GM18526 (cell line): ENCODE measurements around the gene UBAC2.

Experiments used
- POLR2A ChIP-seq: IDR thresholded peaks from 3 replicates; pipeline ENCODE4 v1.6.1; 2011; ENCODE audit not compliant: insufficient read length; ENCODE audit errors: extremely low read depth

The UBAC2 gene

DNA sequence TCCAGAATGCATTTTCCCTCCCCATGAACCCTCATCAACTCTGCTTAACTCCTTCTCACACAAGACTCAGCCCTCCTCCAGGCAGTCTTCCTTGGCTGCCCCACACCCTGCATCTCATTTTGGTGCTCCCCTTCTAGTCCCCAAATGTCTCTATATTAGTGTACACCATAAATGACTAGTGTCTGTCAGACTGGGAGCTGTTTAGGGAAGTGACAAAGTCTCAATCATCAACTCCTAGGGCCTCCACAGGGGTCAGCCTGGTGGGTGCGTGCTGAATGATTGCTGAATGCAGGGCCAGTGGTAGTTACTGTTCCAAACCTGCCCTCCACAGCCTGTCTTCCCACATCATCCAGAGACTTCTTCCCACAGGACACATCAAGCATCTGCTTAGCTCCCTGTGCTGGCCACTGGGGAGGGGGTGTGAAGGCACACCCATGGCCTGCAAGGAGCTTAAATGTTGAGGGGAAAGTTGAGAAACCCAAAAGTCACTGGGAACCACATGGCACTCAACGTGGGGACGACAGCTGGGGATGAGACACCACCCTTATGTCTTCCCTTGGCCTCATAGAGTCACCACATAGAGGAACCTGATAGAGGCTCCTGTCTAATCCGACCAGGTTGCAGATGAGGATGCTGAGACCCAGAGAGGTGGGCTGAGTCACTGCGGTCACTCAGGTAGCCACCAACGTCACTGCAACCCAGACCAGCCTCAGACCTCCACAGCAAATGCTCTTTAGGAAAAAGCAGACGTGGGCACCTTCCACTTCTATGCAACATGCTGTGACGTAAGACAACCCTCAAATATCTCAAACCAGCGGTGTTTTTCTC, 221.3 kb downstream of the UBAC2 start:
- TF ChIP-seq POLR2A, result no peak

GRCh38 chr13:99422586-99423220, 222.0 kb downstream of the UBAC2 start:
- no peak for TF ChIP-seq POLR2A

DNA sequence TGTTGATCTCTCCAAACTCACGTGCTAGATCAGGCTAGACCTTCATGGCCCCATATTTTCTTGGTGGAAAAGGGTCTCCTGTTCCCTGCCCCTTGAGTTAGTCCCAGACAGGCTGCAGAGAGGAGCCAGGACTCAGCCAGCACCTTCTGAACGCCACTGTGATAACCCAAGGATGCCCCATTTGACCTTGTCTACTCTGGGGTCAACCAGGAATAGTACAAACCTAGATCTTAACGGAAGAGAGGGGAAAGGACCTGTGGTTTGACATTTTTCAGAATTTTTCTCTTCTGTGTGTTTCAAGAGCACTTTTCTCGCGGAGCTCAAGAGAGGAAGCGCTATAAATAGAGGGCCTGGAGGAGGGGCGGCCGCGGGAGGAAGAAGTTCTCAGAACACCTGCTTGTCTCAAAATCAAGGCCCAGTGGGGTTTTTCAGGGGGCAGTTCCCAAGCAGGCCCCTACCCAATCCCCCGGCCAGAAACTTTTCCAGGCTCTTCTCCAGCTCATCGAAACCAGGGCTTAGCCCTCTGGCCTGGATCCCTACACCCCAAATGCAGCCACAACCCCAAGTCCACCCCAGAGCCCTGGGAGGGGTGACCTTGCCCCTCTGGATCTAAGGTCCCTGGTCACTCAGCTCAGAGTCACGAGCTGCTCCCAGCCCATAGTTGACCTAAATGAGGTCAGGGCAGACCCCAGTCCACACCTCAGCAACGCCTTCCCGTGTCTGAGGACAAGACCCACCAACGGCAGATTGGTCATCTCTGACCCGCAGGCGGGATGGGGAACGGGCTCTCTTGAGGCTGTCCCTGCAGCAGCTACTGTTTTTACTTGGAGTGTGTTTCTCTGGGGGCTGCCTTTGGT, 225.1 kb downstream of the UBAC2 start:
- TF ChIP-seq POLR2A, result no peak

- no peak for TF ChIP-seq POLR2A
Observed at GRCh38 chr13:99426426-99426825, 225.8 kb downstream of the UBAC2 start.

GRCh38 chr13:99429670-99430069, 229.0 kb downstream of the UBAC2 start:
- TF ChIP-seq POLR2A, result no peak

GRCh38 chr13:99431927-99432608, 231.4 kb downstream of the UBAC2 start:
- no peak for TF ChIP-seq POLR2A

DNA sequence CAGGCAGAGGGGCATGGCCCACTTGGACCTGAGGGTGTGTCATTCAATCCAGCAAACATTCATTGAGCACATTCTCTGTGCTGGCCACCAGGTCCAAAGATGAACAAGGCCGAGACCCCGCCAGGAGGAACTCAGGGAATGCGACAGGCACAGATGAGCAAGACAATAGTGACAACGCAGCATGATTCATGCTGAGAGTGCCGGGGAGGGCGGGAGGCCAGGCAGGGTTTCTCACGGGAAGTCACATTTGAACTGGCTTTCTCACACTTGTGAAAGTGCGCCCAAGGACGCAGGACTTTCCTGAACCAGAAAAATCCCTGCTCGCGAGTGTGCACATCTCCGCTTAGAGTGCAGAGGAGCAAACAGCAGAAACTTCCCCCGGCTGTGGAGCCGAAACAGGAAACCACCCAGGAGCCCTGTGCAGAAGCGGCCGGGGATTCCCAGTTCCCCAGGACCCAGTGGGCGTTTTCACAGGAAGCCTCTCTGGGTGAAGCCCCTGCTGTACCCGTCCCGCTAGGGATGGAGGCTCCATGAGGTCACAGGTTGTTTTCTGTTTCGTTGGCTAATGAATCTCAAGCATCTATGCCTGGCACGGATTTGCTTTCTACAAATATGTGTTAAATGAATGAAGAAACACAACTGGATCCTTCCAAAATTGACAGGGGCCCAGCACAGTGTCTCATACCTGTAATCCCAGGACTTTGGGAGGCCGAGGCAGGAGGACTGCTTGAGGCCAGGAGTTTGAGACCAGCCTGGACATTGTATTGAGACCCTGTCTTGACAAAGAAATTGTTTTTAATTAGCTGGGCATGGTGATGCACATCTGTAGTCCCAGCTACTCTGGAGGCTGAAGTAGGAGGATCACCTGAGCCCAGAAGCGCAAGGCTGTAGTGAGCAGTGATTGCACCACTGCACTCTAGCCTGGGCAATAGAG, 232.2 kb downstream of the UBAC2 start:
- TF ChIP-seq POLR2A, result no peak

- no peak for TF ChIP-seq POLR2A
Observed at GRCh38 chr13:99433543-99434075, 233.0 kb downstream of the UBAC2 start.

DNA sequence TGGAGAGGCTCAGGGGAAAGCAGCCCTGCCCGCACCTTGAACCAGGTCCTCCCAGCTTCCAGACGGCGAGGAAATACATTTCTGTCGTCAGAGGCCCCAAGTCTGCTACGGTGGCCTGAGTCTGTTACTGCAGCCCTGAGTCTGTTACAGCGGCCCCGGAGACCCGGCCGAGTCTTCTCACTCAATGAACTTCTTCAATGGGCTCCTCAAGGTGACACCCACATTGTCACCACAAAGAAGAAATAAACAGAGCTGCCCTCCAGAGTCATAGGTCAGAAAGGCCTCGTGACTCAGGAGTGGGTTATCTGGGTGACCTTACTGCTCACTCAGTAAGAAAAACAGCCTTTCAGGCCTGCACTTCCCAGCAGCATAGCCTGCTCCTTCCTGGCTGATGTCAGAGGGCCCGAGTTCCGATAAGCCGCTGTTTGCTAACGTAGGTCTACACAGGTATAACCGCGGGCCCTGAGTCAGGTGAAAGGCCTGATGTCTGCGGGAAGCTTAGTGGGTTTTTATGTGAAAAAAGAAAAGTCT, 233.7 kb downstream of the UBAC2 start:
- TF ChIP-seq POLR2A, result no peak

DNA sequence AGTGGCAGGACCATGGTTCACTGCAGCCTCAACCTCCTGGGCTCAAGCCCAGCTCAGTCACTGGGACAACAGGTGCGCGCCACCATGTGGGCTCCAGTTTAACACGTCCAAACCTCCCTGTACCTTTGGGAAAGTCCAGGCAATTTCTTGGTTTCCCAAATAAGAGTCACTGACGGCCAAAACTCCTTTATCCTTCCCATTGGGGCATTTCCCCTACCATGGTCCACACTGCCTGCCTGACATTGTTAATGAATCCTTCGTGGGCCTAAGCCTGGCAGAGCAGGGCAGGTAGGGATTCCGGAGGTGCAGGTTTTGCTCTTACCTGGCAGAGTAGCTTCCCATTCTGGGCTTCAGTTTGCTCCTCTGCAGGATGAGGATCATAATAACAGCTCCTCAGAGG, 234.5 kb downstream of the UBAC2 start:
- TF ChIP-seq POLR2A, result no peak

DNA sequence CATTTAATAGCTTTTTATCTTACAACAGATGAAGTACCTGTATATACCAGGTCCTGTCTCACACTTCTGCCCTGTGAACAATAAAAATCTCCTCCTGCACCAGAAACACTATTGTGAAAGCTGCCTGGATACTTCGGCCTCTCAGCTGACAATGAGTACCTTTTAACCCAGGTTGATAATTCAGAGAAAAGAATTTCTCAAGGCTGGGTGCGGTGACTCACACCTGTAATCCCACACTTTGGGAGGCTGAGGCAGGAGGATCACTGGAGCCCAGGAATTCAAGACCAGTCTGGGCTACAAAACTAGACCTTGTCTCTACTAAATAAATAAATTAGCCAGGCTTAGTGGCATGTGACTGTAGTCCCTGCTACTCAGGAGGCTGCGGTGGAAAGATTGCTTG, 235.3 kb downstream of the UBAC2 start:
- TF ChIP-seq POLR2A, result no peak
